BE2C (cell line): ENCODE data around the gene LRCH4.

ENCODE experiments used
- DNase-seq: peaks from one replicate; pipeline ENCODE4 v3.0.0-alpha.2; 2020
- H3K27me3 ChIP-seq: fragments of 250-450 bp; sonication (Bioruptor Pico); 2 replicates; pipeline ENCODE4 v1.5.1; 2020; ENCODE audit warnings: mild to moderate bottlenecking
- H3K36me3 ChIP-seq: fragments of 250-450 bp; sonication (Bioruptor Pico); 2 replicates; pipeline ENCODE4 v1.5.1; 2020; ENCODE audit warnings: mild to moderate bottlenecking
- H3K4me1 ChIP-seq: fragments of 250-450 bp; sonication (Bioruptor Pico); 2 replicates; pipeline ENCODE4 v1.5.1; 2020
- H3K4me3 ChIP-seq: 2 replicates; pipeline ENCODE4 v1.5.1; 2011; ENCODE audit warnings: low read depth, low read length
- H3K9me3 ChIP-seq: fragments of 250-450 bp; sonication (Bioruptor Pico); 2 replicates; pipeline ENCODE4 v1.5.1; 2020
- CTCF ChIP-seq: IDR thresholded peaks from 2 replicates; pipeline ENCODE4 v1.5.1; 2012; ENCODE audit warnings: mild to moderate bottlenecking, low read depth, low read length

Gene LRCH4

GRCh38 chr7:100626530-100627237, 40.8 kb upstream of the LRCH4 start:
- TF ChIP-seq CTCF = no peak
- Histone ChIP-seq H3K4me1 (no peaks in the 10 kb centered on the region), H3K36me3 (no peaks in the 10 kb centered on the region), H3K4me3 (peak overlapping the region; percentile 59), H3K27me3 (no peaks in the 10 kb centered on the region), H3K9me3 (no peaks in the 10 kb centered on the region)
- DNase-seq = peak; percentile 94

- TF ChIP-seq CTCF = no peak
- no peaks in the 10 kb centered on the region for H3K9me3 ChIP-seq
- no peaks in the 10 kb centered on the region for H3K36me3 ChIP-seq
- no peak for DNase-seq
- no peaks in the 10 kb centered on the region for H3K27me3 ChIP-seq
- peak overlapping the region; percentile 59 for H3K4me3 ChIP-seq
- H3K4me1 ChIP-seq = no peaks in the 10 kb centered on the region
These were observed 40.1 kb upstream of the LRCH4 start for GRCh38 chr7:100626055-100626454.

- TF ChIP-seq CTCF = no peak
- no peaks in the 10 kb centered on the region for H3K27me3 ChIP-seq
- no peak overlapping the region for H3K4me3 ChIP-seq
- H3K9me3 ChIP-seq = no peaks in the 10 kb centered on the region
- H3K36me3 ChIP-seq = no peaks in the 10 kb centered on the region
- H3K4me1 ChIP-seq = no peaks in the 10 kb centered on the region
- DNase-seq = no peak
These were observed 38.3 kb upstream of the LRCH4 start for GRCh38 chr7:100623951-100624824.

GRCh38 chr7:100621554-100621953, 35.6 kb upstream of the LRCH4 start:
- H3K27me3 ChIP-seq = no peaks in the 10 kb centered on the region
- TF ChIP-seq CTCF = no peak
- no peaks in the 10 kb centered on the region for H3K36me3 ChIP-seq
- no peaks in the 10 kb centered on the region for H3K9me3 ChIP-seq
- no peak for DNase-seq
- H3K4me1 ChIP-seq = no peaks in the 10 kb centered on the region
- H3K4me3 ChIP-seq = no peak overlapping the region

- no peak for TF ChIP-seq CTCF
- no peak overlapping the region for H3K4me3 ChIP-seq
- DNase-seq = no peak
- H3K36me3 ChIP-seq = no peaks in the 10 kb centered on the region
- H3K27me3 ChIP-seq = no peaks in the 10 kb centered on the region
- H3K4me1 ChIP-seq = no peaks in the 10 kb centered on the region
- H3K9me3 ChIP-seq = no peaks in the 10 kb centered on the region
These were observed 34.9 kb upstream of the LRCH4 start for GRCh38 chr7:100620804-100621203.

- no peaks in the 10 kb centered on the region for H3K9me3 ChIP-seq
- H3K4me3 ChIP-seq = no peak overlapping the region
- no peaks in the 10 kb centered on the region for H3K4me1 ChIP-seq
- H3K36me3 ChIP-seq = no peaks in the 10 kb centered on the region
- H3K27me3 ChIP-seq = no peaks in the 10 kb centered on the region
- no peak for TF ChIP-seq CTCF
- DNase-seq = no peak
These were observed 34.3 kb upstream of the LRCH4 start for GRCh38 chr7:100620239-100620638.
